HG03565 (cell line): ENCODE data around the gene RTBDN.

Experiments used
- ATAC-seq: cut with Tn5 transposase; IDR thresholded peaks from one replicate; pipeline ENCODE4 v1.9.1; 2021; ENCODE audit warnings: mild to moderate bottlenecking, moderate library complexity; ENCODE audit not compliant: unreplicated experiment

The RTBDN gene

DNA sequence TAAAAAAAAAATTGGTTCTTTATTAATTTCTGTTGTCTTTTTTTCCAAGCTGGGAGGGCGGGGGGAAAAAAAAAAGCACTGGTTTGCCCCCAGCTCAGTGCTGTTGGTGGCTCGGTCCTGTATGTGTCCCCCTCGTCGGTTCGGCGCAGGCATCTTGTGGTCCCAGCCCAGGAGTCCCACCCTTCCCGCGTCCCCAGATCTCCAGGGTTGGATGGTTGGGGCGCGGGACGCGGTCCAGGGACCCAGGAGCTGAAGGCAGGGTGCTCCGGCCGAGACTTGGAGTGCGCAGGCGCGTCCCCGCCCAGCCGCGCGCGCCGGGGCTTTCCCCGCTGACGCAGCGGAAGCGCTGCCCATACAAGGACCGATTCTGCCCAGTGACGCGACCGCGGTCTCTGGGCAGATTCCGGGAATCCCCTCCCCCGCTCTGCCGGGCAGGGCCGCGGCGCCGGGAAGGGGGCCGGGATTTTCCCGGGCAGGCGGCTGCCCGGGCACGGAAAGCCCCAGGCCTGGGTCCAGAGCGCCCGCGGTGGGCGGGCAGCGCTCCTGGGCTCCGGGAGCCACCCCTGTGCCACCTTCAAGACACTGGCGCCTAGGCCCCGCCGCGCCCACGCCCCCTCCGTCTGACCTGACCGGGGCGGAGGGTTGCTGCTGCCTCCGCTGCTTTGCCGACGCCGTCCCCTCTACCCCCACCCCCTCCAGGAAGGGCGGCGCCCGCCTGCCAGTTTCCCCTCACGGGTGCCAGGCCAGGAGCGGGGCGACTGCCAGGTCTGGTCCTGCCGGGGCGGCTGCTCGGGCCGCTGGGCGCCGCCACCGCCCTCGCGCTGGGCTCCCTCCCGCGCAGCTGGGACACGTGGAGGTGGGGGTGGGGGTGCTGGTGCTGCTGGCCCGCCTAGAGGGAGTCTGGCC is 40.8 kb downstream of the RTBDN start:
- ATAC-seq: peak; percentile 37

DNA sequence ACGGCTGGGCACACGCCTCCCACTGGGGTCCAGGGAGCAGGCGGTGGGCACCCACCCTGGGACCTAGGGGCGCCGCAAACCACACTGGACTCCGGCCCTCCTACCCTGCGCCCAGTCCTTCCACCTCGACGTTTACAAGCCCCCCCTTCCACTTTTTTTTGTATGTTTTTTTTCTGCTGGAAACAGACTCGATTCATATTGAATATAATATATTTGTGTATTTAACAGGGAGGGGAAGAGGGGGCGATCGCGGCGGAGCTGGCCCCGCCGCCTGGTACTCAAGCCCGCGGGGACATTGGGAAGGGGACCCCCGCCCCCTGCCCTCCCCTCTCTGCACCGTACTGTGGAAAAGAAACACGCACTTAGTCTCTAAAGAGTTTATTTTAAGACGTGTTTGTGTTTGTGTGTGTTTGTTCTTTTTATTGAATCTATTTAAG is 41.5 kb downstream of the RTBDN start:
- ATAC-seq: no peak

DNA sequence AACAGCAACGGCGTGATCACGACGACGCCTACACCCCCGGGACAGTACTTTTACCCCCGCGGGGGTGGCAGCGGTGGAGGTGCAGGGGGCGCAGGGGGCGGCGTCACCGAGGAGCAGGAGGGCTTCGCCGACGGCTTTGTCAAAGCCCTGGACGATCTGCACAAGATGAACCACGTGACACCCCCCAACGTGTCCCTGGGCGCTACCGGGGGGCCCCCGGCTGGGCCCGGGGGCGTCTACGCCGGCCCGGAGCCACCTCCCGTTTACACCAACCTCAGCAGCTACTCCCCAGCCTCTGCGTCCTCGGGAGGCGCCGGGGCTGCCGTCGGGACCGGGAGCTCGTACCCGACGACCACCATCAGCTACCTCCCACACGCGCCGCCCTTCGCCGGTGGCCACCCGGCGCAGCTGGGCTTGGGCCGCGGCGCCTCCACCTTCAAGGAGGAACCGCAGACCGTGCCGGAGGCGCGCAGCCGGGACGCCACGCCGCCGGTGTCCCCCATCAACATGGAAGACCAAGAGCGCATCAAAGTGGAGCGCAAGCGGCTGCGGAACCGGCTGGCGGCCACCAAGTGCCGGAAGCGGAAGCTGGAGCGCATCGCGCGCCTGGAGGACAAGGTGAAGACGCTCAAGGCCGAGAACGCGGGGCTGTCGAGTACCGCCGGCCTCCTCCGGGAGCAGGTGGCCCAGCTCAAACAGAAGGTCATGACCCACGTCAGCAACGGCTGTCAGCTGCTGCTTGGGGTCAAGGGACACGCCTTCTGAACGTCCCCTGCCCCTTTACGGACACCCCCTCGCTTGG is 42.1 kb downstream of the RTBDN start:
- no peak for ATAC-seq

DNA sequence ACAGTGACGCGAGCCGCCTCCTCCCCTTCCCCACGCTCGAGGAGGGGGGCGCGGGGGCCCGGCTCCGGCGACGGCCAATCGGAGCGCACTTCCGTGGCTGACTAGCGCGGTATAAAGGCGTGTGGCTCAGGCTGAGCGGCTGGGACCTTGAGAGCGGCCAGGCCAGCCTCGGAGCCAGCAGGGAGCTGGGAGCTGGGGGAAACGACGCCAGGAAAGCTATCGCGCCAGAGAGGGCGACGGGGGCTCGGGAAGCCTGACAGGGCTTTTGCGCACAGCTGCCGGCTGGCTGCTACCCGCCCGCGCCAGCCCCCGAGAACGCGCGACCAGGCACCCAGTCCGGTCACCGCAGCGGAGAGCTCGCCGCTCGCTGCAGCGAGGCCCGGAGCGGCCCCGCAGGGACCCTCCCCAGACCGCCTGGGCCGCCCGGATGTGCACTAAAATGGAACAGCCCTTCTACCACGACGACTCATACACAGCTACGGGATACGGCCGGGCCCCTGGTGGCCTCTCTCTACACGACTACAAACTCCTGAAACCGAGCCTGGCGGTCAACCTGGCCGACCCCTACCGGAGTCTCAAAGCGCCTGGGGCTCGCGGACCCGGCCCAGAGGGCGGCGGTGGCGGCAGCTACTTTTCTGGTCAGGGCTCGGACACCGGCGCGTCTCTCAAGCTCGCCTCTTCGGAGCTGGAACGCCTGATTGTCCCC is 42.9 kb downstream of the RTBDN start, which contains the start of gene JUNB:
Gene JUNB (plus strand): TSS at position 142 of the 706 bp plus-strand sequence. CDS start 286 bp downstream, at position 428.
- peak; percentile 25 for ATAC-seq

DNA sequence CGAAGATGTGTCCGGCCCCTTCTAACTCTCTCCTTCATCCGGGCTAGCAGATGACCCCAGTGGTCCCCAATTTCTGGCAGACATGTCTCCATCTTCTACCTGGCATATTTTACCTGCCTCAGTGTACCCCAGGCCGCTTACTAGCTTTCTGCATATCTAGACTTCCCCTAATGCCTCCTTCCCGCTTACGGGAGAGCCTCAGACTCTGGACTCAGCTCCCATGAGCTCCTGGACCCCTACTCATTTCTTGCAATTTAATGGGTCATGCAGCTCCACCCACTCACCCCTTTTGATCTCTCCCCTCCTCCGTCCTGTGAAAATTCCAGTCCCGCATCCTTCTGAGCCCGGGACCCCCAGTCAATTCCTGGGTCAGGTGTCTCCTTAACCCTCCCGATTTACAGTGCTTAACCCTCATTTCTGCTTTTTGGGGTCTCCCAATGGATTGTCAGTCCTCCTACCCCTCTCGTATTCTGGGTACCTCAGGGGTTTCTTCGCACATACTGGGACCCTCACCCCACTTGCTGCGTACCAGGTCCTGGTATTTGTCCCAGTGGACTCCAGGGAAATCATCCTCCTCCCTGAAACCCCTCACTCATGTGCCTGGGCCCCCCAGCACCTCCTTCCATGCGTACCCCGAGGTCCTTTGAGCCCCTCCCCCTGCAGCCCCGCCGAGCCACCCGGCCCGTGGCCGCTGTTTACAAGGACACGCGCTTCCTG is 43.6 kb downstream of the RTBDN start:
- ATAC-seq: no peak

DNA sequence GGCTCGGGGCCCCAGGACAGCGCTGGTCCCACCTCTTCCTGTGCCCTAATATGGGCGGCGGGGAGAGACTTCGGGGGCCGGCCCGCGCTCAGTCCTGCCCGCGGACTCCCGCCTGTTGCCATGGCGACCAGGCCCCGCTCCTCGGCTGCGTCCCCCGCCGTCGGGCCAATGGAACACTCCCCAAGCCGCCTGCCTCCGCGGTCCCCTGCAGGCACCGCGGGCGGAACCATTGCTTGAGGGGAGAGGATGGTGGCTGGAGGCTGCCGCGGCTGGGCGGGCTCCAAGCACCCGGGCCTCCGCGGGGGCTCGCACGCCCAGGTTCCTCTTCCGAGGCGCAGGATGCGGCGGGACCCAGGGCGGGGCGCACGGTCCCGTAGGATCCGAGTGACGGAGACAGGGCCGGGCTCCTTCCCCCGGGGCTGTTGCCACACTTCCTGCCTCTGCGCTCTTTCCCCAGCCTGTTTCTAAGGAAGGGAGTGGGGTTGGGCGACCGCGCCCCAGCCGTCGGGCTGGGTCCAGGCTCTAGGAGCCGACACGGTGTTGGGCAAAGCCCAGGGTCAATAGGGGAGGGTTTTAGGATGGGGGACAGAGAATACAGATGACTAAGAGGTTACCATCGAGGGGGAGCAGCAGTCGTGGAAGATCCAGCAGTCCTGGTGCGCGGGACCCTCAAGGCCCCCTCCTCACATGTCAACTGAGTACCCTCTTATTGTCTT is 44.3 kb downstream of the RTBDN start:
- ATAC-seq: peak; percentile 32

DNA sequence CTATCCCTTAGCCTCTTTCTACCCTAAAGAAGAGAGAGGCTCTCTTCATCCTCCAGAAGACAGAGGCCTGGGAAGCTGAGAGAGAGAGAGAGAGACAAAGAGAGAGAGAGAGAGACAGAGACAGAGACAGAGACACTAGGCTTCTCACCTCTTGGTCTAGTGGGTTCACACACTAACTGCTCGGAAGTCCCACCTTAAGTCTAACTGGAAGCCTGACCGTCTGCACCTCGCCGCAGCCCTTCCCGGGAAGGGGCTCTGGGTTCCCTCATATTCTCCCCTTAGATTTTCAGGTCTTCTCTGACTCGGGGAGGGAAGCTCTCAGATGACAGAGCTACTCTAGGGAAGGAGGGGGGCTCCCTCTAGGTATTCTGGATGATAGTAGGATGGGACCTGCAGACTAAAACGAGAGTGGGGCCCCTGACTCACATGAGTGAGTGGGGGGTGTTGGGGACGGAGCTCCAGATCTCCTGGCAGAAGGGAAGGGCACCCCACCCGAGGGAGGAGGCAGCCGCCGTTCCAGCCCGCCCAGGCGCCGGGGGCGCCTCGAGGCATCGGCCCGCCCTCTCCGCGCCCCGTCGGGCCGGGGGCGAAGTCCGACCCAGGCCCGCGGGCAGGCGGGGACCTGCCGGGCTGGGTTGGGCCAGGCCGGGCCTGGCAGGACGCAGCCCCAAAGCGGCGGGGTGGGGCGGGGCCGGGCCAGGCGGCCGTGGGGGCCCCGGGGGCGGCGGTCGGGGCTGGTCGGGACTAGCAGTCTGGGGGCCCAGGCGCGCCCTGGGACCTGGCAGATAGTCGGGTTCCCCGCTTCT is 45.1 kb downstream of the RTBDN start:
- peak; percentile 1 for ATAC-seq

DNA sequence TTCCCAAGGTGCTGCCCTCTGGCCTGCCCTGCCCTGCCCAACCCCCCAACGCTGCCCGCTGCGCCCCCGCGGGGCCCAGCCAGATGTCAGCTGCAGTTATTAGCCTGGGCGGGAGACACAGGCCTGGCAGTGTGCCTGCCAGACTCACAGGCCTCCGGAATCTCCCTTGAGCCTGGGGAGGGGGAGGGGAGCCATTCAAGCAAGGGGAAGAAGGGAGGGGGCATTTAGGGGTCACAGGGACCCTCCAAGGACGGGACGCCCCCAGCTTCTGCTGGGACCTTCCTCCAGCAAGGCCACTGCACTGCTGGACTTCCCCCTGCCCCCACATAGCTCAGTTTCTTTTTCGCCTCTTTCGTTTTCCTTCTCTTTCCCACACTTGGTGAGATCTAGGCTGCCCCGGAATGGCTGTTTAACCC is 45.7 kb downstream of the RTBDN start:
- ATAC-seq: no peak

DNA sequence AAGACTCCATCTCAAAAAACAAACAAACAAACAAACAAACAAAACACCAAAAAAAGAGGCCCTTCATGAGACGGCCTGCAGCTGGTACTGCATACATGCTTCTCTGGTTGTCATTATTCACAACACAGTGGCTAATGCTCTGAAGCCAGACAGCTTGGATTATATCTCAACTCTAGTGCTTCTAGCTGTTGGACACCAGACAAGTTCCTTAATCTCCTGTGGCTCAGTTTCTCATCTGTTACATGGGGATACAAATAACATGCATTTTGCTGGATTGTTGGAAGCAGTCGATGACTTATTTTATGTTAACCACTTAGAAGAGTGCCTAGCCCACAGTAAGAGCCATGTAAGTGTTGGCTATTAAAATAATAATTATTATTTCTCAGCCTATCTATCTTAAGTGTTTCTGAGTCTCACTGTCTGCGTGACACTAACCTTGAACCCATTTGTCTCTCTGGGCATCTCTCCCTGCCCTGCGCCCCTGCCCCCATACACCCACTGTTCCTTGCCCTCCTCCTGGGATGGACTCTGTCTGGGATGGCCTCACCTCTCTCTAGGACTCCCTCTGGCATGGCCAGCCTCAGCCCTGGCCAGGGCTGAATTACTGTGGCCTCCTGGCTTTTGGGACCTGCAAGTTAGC is 46.2 kb downstream of the RTBDN start:
- no peak for ATAC-seq

DNA sequence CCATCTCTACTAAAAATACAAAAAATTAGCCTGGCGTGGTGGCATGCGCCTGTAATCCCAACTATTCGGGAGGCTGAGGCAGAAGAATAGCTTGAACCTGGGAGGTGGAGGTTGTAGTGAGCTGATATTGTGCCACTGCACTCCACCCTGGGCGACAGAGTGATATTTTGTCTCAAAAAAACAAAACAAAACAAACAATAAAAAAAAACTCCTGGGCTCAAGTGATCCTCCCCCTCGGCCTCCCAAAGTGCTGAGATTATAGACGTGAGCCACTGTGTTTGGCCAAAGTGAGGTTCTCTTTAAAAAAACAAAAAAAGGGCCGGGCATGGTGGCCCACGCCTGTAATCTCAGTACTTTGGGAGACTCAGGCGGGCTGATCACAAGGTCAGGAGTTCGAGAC is 46.9 kb downstream of the RTBDN start:
- no peak for ATAC-seq

DNA sequence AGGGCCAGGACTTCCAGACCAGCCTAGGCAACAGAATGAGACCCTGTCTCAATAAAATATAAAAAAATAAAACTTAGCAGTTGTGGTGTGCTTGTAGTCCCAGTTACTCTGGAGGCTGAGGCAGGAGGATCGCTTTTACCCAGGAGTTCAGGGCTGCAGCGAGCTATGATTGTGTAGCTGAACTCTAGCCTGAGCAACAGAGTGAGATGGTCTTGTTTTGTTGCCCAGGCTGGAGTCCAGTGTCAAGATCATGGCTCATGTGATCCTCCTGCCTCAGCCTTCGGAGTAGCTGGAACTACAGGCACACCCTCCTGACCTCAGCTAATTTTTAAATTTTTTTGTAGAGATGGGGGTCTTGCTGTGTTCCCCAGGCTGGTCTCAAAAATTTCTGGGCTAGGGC is 47.4 kb downstream of the RTBDN start:
- ATAC-seq: no peak

DNA sequence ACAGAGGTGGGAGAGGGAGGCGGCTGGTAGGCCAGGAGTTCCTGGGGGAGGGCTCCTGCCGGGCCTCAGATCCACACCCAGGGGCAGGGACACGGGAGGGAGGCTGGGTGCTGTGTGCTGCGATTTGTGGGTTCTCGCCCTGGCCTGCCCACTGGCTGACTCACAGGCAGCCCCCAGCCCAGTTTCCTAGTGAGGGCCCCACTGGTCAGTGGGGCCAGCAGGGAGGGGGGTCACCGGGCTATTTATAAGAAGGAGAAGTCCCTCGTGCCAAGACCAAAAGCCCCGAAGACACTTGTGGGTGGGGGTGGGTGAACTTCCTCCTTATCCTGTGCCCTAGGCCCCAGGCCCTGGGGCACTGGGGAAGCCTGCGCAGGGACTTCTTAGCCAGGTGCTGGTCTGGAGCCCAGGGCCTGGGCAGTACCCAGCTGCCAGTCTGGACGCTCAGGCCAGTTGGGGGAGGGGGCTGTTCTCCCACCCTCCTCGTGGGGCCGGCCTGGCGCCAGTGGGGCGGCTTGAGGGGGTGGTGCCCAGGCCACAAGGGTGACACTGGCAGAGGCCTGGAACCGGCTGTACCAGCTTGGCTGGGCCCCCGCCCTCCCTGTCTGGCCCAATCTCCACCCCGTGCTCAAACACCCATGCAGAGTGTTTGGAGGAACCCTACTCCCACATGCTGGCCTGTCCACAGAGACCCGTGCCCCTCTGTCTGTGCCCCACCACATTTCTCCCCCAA is 48.1 kb downstream of the RTBDN start:
- no peak for ATAC-seq

DNA sequence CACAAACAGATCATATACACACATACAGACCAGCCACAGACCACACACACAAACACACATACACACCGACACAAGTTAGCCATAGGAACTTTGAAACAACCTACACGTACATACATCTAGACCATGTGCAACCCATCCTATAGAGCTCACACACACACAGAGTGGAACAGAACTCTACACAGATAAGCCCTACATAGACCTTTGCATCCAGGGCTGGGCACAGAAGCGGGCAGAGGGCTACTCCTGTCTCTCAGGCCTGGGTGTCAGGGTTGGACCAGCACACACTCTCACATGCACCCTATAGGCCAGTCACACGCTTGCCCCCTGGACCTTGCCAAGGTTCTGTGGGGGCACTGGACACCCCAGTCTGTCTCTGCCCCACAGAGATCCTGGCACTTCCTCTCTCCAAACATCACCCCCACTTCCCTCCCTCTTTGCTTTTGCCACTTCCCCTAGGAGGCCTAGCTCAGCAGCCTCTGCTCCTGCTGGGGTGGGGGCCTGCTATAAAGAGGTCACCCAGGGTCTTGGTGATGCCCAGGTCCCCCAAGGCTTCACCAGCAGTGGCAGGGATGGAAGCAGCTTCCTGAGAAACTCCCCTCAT is 48.8 kb downstream of the RTBDN start:
- ATAC-seq: no peak

DNA sequence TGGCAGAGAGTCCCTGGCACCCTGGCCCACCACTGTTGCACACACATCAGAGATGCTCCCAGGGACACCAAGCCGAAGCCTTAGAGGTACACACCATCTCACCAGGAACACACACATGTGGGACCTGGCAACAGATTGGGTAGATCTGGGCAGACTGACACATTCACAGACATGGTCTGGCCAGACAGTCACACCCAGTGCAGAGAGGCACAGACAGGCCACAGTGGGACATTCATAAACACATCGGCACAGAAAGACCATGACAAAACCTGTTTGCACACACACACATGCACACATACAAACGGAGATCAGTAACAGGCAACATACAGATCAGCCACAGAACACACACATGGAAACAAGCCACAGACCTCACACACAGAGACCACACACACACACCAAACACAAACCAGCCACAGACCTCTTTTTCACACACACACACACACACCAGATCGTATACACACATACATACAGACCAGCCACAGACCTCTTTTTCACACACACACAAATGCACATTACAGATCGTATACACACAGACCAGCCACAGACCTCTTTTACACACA is 49.4 kb downstream of the RTBDN start:
- ATAC-seq: no peak

DNA sequence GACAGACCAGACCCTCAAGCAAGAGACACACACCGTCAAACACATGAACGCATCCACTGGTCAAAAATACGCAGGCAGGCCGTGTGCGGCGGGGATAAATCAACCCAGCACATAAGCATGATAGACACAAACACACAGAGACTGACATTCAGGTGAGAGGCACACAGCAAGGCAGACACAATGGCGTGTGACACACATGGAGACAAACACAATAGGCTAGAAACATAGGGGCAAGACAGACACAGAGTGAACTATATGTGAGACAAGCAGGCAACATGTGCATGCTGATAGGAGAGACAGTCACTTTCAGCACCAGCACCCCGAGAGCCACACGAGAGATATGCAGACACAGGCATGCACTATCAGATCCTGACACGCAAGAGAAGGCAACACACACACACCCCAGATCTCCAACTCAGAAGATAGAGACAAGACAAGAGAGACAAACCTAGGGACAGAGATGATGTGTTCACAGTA is 49.9 kb downstream of the RTBDN start:
- ATAC-seq: no peak

DNA sequence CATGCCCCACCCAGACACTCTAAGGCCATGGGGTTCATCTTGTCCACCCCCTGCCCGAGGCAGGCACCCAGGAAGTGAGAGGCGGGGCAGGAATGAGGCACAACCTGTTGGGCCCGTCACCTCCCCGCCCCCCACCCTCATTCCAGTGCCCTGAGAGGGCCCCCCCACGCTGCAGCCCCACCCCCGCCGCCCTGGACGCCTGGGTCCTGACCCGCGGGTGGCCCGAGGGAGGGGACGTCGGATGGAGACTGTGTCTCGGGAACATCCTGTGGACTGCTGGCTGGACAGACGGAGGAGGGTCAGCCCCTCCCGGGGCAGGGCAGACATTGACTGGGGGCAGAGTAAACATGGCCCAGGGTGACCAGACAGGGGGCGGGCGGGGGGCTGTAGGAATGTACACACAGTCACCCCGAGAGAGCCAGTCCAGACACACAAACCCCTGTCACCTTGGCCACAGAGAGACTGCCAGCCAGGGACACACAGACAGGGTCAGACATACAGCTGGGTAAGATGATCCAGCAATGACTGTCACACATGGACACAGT is 50.5 kb downstream of the RTBDN start:
- no peak for ATAC-seq
